ENCODE data around the gene SLC5A2. TPM values are rescaled to one million over a fixed set of nuclear protein-coding genes. Genes with fewer than 3 reads are reported as not detected.
"Not testable (repeated sequence)": the region's sequence is repeated elsewhere in the genome, so short reads cannot be mapped to it uniquely, and the experiment has no call there.

Gene SLC5A2
- polyA plus RNA-seq, 2 of the 4 experiments (the other 2 are of a cell fraction), result 0.09 to 0.46 TPM

DNA sequence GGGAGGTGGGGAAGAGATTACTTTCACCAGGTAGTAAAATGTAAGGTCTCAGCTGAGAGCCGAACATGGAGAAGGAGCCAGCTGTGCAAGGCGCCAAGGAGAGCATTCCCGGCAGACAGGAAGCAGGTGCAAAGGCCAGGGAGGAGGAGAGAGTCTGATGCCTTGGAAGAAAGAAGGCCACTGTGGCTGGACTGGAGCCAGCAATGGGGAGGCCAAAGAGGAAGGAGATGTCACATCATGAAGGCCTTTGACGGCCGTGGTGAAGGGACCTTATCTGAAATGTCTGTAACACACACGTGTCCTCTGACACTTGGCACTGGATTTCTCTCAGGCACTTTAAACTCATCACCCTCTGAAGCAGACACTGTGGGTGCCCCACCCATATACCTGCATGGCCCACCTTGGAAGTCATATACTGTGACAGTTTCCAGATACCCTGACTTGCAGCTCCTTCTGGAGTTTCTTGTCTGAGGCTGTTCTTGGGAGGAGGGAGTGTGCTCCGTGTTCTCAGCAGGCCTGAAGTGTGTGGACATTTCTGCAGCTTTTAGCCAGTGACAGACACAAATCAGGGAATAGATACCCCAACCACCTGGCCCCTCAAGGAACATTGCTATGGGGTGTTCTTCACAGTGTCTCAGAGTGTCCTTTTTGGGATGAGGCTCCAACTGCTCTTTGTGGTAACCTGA is 1.9 kb upstream of the SLC5A2 start:
- no peak for DNase-seq (ENCODE audit: low read depth in 1 of 2, low spot score in 1 of 2)
- ChIA-PET POLR2A (interaction anchor here (1.3 to 2.4 kb wide), 2 partner anchors 9 to 21 kb away, joined by 4 to 9 read pairs; partner anchors contain the start of gene ARMC5), CTCF (interaction anchor here (0.8 to 1.7 kb wide), 3 partner anchors 20 to 29 kb away, joined by 3 to 5 read pairs (median 3); no protein-coding TSS in a partner anchor)
- Histone ChIP-seq H3K4me2 (no peak overlapping the region), H3K4me3 (no peak overlapping the region), H3K4me1 (peaks cover 10% of the 10 kb centered on the region; the same call in 2 of the 3 replicates), H3K9me3 (no peaks in the 10 kb centered on the region), H3K27ac (no peak overlapping the region)
- no peak for TF ChIP-seq POLR2AphosphoS2 (conservative IDR thresholded peaks at IDR 0.05; ENCODE audit: low read length)
- TF ChIP-seq, protein P1, sequence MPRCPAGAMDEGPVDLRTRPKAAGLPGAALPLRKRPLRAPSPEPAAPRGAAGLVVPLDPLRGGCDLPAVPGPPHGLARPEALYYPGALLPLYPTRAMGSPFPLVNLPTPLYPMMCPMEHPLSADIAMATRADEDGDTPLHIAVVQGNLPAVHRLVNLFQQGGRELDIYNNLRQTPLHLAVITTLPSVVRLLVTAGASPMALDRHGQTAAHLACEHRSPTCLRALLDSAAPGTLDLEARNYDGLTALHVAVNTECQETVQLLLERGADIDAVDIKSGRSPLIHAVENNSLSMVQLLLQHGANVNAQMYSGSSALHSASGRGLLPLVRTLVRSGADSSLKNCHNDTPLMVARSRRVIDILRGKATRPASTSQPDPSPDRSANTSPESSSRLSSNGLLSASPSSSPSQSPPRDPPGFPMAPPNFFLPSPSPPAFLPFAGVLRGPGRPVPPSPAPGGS (IDR thresholded peaks at IDR 0.05), result no peak
- TF ChIP-seq TP53 (CRISPR knock-in tag; IDR thresholded peaks at IDR 0.05), result no peak
- no peak for TF ChIP-seq NR3C1 (IDR thresholded peaks at IDR 0.05)
- TF ChIP-seq ZFP36 (IDR thresholded peaks at IDR 0.05; ENCODE audit: borderline replicate concordance, partially characterized antibody), result no peak
- TF ChIP-seq, protein P2, sequence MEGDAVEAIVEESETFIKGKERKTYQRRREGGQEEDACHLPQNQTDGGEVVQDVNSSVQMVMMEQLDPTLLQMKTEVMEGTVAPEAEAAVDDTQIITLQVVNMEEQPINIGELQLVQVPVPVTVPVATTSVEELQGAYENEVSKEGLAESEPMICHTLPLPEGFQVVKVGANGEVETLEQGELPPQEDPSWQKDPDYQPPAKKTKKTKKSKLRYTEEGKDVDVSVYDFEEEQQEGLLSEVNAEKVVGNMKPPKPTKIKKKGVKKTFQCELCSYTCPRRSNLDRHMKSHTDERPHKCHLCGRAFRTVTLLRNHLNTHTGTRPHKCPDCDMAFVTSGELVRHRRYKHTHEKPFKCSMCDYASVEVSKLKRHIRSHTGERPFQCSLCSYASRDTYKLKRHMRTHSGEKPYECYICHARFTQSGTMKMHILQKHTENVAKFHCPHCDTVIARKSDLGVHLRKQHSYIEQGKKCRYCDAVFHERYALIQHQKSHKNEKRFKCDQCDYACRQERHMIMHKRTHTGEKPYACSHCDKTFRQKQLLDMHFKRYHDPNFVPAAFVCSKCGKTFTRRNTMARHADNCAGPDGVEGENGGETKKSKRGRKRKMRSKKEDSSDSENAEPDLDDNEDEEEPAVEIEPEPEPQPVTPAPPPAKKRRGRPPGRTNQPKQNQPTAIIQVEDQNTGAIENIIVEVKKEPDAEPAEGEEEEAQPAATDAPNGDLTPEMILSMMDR (IDR thresholded peaks at IDR 0.05), result no peak
- TF ChIP-seq MAFK (IDR thresholded peaks at IDR 0.05; ENCODE audit: partially characterized antibody), result no peak
- TF ChIP-seq, protein P3, sequence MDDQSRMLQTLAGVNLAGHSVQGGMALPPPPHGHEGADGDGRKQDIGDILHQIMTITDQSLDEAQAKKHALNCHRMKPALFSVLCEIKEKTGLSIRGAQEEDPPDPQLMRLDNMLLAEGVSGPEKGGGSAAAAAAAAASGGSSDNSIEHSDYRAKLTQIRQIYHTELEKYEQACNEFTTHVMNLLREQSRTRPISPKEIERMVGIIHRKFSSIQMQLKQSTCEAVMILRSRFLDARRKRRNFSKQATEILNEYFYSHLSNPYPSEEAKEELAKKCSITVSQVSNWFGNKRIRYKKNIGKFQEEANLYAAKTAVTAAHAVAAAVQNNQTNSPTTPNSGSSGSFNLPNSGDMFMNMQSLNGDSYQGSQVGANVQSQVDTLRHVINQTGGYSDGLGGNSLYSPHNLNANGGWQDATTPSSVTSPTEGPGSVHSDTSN (IDR thresholded peaks at IDR 0.05), result no peak
- TF ChIP-seq JUN (IDR thresholded peaks at IDR 0.05), result no peak
- no peak for TF ChIP-seq RARB (CRISPR knock-in tag; IDR thresholded peaks at IDR 0.05)
- no peak for TF ChIP-seq SMC3 (IDR thresholded peaks at IDR 0.05)
- no peak for TF ChIP-seq BHLHE40 (IDR thresholded peaks at IDR 0.05; ENCODE audit: low read depth, low read length)
- TF ChIP-seq, protein P4, sequence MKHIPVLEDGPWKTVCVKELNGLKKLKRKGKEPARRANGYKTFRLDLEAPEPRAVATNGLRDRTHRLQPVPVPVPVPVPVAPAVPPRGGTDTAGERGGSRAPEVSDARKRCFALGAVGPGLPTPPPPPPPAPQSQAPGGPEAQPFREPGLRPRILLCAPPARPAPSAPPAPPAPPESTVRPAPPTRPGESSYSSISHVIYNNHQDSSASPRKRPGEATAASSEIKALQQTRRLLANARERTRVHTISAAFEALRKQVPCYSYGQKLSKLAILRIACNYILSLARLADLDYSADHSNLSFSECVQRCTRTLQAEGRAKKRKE (CRISPR knock-in tag; IDR thresholded peaks at IDR 0.05; ENCODE audit: low read depth), result no peak
- no peak for TF ChIP-seq CEBPB (IDR thresholded peaks at IDR 0.05)
- no peak for TF ChIP-seq ESRRA (IDR thresholded peaks at IDR 0.05; ENCODE audit: borderline replicate concordance, low read length)
- no peak for TF ChIP-seq RAD21 (conservative IDR thresholded peaks at IDR 0.05 in 1 of 2, IDR thresholded peaks at IDR 0.05 in 1 of 2)
- no peak for TF ChIP-seq RNF2 (IDR thresholded peaks at IDR 0.05; ENCODE audit: borderline replicate concordance, low read depth)
- no peak for TF ChIP-seq HOXB13 (CRISPR knock-in tag; IDR thresholded peaks at IDR 0.05; ENCODE audit: low read depth)
- TF ChIP-seq, protein P5, sequence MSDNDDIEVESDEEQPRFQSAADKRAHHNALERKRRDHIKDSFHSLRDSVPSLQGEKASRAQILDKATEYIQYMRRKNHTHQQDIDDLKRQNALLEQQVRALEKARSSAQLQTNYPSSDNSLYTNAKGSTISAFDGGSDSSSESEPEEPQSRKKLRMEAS (IDR thresholded peaks at IDR 0.05), result no peak
- 68% methylated on average over 7 of the region's 7 CpGs for WGBS (ENCODE audit: missing lambda C conversion rate)
- ATAC-seq, result no peak
- FAIRE-seq, result no peak

DNA sequence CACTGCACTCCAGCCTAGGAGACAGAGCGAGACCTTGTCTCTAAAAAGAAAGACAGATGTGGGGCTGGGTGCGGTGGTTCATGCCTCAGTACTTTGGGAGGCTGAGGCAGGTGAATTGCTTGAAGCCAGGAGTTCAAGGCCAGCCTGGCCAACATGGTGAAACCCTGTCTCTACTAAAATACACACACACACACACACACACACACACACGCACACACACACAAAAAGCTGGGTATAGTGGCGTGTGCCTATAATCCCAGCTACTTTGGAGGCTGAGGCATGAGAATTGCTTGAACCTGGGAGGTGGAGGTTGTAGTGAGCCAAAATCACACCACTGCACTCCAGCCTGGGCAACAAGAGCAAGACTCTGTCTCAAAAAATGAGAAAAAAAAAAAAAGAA is 1.1 kb downstream of the SLC5A2 start:
- H3K27ac ChIP-seq; DNase-seq (ENCODE audit: low read depth in 1 of 2, low spot score in 1 of 2); H3K9me3 ChIP-seq; FAIRE-seq; POLR2A ChIA-PET; H3K4me3 ChIP-seq; ATAC-seq; CTCF ChIA-PET: not testable (repeated sequence)
- Histone ChIP-seq H3K4me1 (peaks cover 17% of the 10 kb centered on the region; the same call in 2 of the 3 replicates), H3K4me2 (peak overlapping the region; percentile 8; the same call in 1 of the 3 replicates)
- 87% methylated on average over 4 of the region's 4 CpGs for WGBS (ENCODE audit: missing lambda C conversion rate)
